Keratinocyte (primary cell): Measurements from ENCODE around the gene DNAH11. TPM values are rescaled to one million over a fixed set of nuclear protein-coding genes. Genes with fewer than 3 reads are reported as not detected.

Experiments used
- DNase-seq: peaks from one replicate; pipeline ENCODE4 v3.0.0-alpha.2; 2011; ENCODE audit warnings: low read depth, missing footprints, low spot score
- FAIRE-seq: peaks from 2 replicates; lab custom pipeline; 2011; peaks lifted over from hg19 to GRCh38; lab: Jason Lieb, UNC
- H2AFZ ChIP-seq: 2 replicates; pipeline ENCODE4 v1.6.0; 2012; ENCODE audit warnings: low read length, control low read depth, inconsistent platforms; ENCODE audit not compliant: control insufficient read depth
- H3K27ac ChIP-seq: 2 replicates; pipeline ENCODE4 v1.5.1; 2011; ENCODE audit warnings: low read length; ENCODE audit not compliant: control insufficient read depth, insufficient read depth
- H3K27me3 ChIP-seq: 3 replicates; pipeline ENCODE4 v1.6.0; 2011; ENCODE audit warnings: low read length; ENCODE audit not compliant: control insufficient read depth, insufficient read depth; ENCODE audit errors: extremely low read depth
- H3K36me3 ChIP-seq, 2 experiments: 2 replicates in 1 of 2; 3 replicates in 1 of 2; pipeline ENCODE4 v1.5.1; 2011; ENCODE audit warnings: low read length in 2 of 2, mild to moderate bottlenecking in 1 of 2; ENCODE audit not compliant: control insufficient read depth in 2 of 2, insufficient read depth in 2 of 2; ENCODE audit errors: extremely low read depth in 1 of 2
- H3K4me1 ChIP-seq: 3 replicates; pipeline ENCODE4 v1.5.1; 2011; ENCODE audit warnings: low read length; ENCODE audit not compliant: control insufficient read depth, insufficient read depth; ENCODE audit errors: extremely low read depth
- H3K4me2 ChIP-seq: 3 replicates; pipeline ENCODE4 v1.6.0; 2011; ENCODE audit warnings: low read depth, low read length; ENCODE audit not compliant: control insufficient read depth, insufficient read depth; ENCODE audit errors: extremely low read depth
- H3K4me3 ChIP-seq, 3 experiments: fragments of 200-600 bp in 1 of 3; sonication (generic) in 1 of 3; 2 replicates in 2 of 3; 3 replicates in 1 of 3; pipeline ENCODE4 v1.5.1; 2011 to 2016; ENCODE audit warnings: low read length in 3 of 3, mild to moderate bottlenecking in 3 of 3, control low read depth in 2 of 3, inconsistent platforms in 1 of 3, low read depth in 1 of 3, mixed read lengths in 1 of 3, mixed run types in 1 of 3, moderate library complexity in 1 of 3; ENCODE audit not compliant: control insufficient read depth in 2 of 3, insufficient read depth in 2 of 3; ENCODE audit errors: extremely low read depth in 1 of 3
- H3K79me2 ChIP-seq: 2 replicates; pipeline ENCODE4 v1.6.0; 2012; ENCODE audit warnings: low read length; ENCODE audit not compliant: control insufficient read depth, insufficient read depth
- H3K9ac ChIP-seq: 3 replicates; pipeline ENCODE4 v1.6.0; 2011; ENCODE audit warnings: low read length; ENCODE audit not compliant: control insufficient read depth, insufficient read depth; ENCODE audit errors: extremely low read depth
- H3K9me1 ChIP-seq: 3 replicates; pipeline ENCODE4 v1.6.0; 2011; ENCODE audit warnings: low read length; ENCODE audit not compliant: control insufficient read depth, insufficient read depth; ENCODE audit errors: extremely low read depth
- H3K9me3 ChIP-seq: 2 replicates; pipeline ENCODE4 v1.5.1; 2012; ENCODE audit warnings: low read depth, low read length; ENCODE audit not compliant: control insufficient read depth
- H4K20me1 ChIP-seq: 3 replicates; pipeline ENCODE4 v1.6.0; 2011; ENCODE audit warnings: low read length; ENCODE audit not compliant: control insufficient read depth, insufficient read depth; ENCODE audit errors: extremely low read depth
- CTCF ChIP-seq, 3 experiments: IDR thresholded peaks in 1 of 3; conservative IDR thresholded peaks in 1 of 3; optimal IDR thresholded peaks in 1 of 3; 2 replicates in 2 of 3; 3 replicates in 1 of 3; pipeline versions ENCODE3 to v1.5.1; 2011; ENCODE audit warnings: low read length in 3 of 3, mild to moderate bottlenecking in 3 of 3, moderate library complexity in 2 of 3, control low read depth in 1 of 3, inconsistent platforms in 1 of 3; ENCODE audit not compliant: insufficient read depth in 2 of 3; ENCODE audit errors: extremely low read depth in 1 of 3
- EZH2 ChIP-seq: IDR thresholded peaks from one replicate; pipeline ENCODE4 v1.6.1; 2012; ENCODE audit warnings: inconsistent platforms, mild to moderate bottlenecking, low read length, moderate library complexity
- dilution Hi-C: fragments of 300-500 bp; cut with MboI; formaldehyde crosslinking; loops from one replicate; pipeline ENCODE4 v1.7.0; 2020; ENCODE audit warnings: low sequenced_read_pairs; ENCODE audit not compliant: extremely low pct_ligation_motif_present
- polyA plus RNA-seq, 5 experiments: library from polyadenylated mRNA; depleted of rRNA in 3 of 5; stranded (reverse) in 3 of 5; stranded (forward) in 1 of 5; unstranded in 1 of 5; fragments of >200 nt; gene quantifications; 1 replicate in 1 of 5; 2 replicates in 3 of 5; 3 replicates in 1 of 5; pipeline versions ENCODE4 v1.2.1 to v1.2.3, GENCODE V29; 2011 to 2012; ENCODE audit warnings: missing spikeins in 2 of 5, low read depth in 1 of 5, low replicate concordance in 1 of 5

DNAH11 gene
- polyA plus RNA-seq, 1 donor (not counting 4 experiments of a cell fraction or from before 2014, with no cell fraction given), result 0.21 TPM

DNA sequence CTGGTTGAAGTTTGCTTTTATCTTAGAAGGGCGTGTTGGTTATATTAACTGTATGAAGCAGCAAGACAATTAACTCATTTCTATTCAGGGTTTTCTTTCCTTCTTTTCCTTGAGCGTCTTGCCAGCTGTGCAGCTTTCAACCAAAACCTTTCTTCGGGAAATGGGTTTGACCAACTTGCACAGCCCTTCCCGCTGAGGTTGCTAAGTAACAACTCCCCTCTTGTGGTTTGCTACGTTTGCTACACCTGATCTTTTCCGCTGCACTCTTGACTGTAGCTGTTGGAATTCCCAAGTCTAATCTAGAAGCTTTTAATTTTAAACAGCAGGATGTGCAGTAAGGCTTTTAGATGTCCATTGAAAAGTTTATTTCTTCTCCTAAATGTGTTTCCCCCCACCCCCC, 286.0 kb downstream of the DNAH11 start:
- TF ChIP-seq CTCF (optimal IDR thresholded peaks at IDR 0.05 in 1 of 3, IDR thresholded peaks at IDR 0.05 in 1 of 3, conservative IDR thresholded peaks at IDR 0.05 in 1 of 3; ENCODE audit: extremely low read depth in 1 of 3, insufficient read depth in 2 of 3, low read length in 3 of 3), result no peak
- no peak for TF ChIP-seq EZH2
- H3K4me3 ChIP-seq, result no peak overlapping the region
- H4K20me1 ChIP-seq, result no peaks in the 10 kb centered on the region
- dilution Hi-C loops, result no loop called here
- DNase-seq (no peak), FAIRE-seq (no peak)
- H3K36me3 ChIP-seq, result no peaks in the 10 kb centered on the region
- H3K4me2 ChIP-seq, result no peak overlapping the region
- no peak overlapping the region for H2AFZ ChIP-seq
- H3K9me1 ChIP-seq, result no peaks in the 10 kb centered on the region
- no peaks in the 10 kb centered on the region for H3K9me3 ChIP-seq
- no peak overlapping the region for H3K9ac ChIP-seq
- no peaks in the 10 kb centered on the region for H3K79me2 ChIP-seq
- no peaks in the 10 kb centered on the region for H3K27me3 ChIP-seq
- H3K27ac ChIP-seq, result no peak overlapping the region
- H3K4me1 ChIP-seq, result no peaks in the 10 kb centered on the region

- no peak overlapping the region for H3K9ac ChIP-seq
- no peak overlapping the region for H3K27ac ChIP-seq
- H3K9me1 ChIP-seq, result no peaks in the 10 kb centered on the region
- no peak overlapping the region for H3K4me2 ChIP-seq
- H3K36me3 ChIP-seq, result no peaks in the 10 kb centered on the region
- FAIRE-seq, result no peak
- no peaks in the 10 kb centered on the region for H3K79me2 ChIP-seq
- TF ChIP-seq EZH2 (no peak), CTCF (optimal IDR thresholded peaks at IDR 0.05 in 1 of 3, IDR thresholded peaks at IDR 0.05 in 1 of 3, conservative IDR thresholded peaks at IDR 0.05 in 1 of 3; ENCODE audit: extremely low read depth in 1 of 3, insufficient read depth in 2 of 3, low read length in 3 of 3) (no peak)
- H3K9me3 ChIP-seq, result no peaks in the 10 kb centered on the region
- H3K4me3 ChIP-seq, result no peak overlapping the region
- H2AFZ ChIP-seq, result no peak overlapping the region
- H4K20me1 ChIP-seq, result no peaks in the 10 kb centered on the region
- dilution Hi-C loops, result no loop called here
- DNase-seq, result no peak
- no peaks in the 10 kb centered on the region for H3K27me3 ChIP-seq
- H3K4me1 ChIP-seq, result no peaks in the 10 kb centered on the region
Observed at GRCh38 chr7:21829731-21830130, 286.9 kb downstream of the DNAH11 start.
